Jurkat, Clone E6-1 (cell line): ENCODE measurements around the gene SLC44A4.
"Not testable (repeated sequence)": the region's sequence is repeated elsewhere in the genome, so short reads cannot be mapped to it uniquely, and the experiment has no call there.

Experiments used
- DNase-seq: peaks from one replicate; pipeline ENCODE4 v3.0.0-alpha.2; 2011; ENCODE audit warnings: low read depth, low spot score
- H3K4me3 ChIP-seq: 2 replicates; pipeline ENCODE4 v1.5.1; 2011; ENCODE audit warnings: mild to moderate bottlenecking, low read length, control low read depth, moderate library complexity

SLC44A4 gene

GRCh38 chr6:31865205-31866118 lies 13.3 kb downstream of the SLC44A4 start:
- no peak overlapping the region for H3K4me3 ChIP-seq
- no peak for DNase-seq

- no peak for DNase-seq
- no peak overlapping the region for H3K4me3 ChIP-seq
Observed at GRCh38 chr6:31864818-31865204, 14.0 kb downstream of the SLC44A4 start.

GRCh38 chr6:31864123-31864562 lies 14.7 kb downstream of the SLC44A4 start:
- not testable (repeated sequence) for DNase-seq

GRCh38 chr6:31862344-31863235 lies 16.2 kb downstream of the SLC44A4 start, which contains the start of gene NEU1:
TSS of gene NEU1 (minus strand) at chr6:31862821. CDS start at chr6:31862776, 45 bp downstream.
- DNase-seq = peak; percentile 100
- peak within 1 kb of the TSS; percentile 69 for H3K4me3 ChIP-seq

More at GRCh38 chr6:31864123-31864562, 14.7 kb downstream of the SLC44A4 start:
- H3K4me3 ChIP-seq = peak overlapping the region; percentile 64

GRCh38 chr6:31861919-31862343 lies 16.9 kb downstream of the SLC44A4 start:
- peak overlapping the region; percentile 69 for H3K4me3 ChIP-seq
- DNase-seq = no peak

- DNase-seq = no peak
- H3K4me3 ChIP-seq = no peak overlapping the region
Observed at GRCh38 chr6:31861150-31861549, 17.6 kb downstream of the SLC44A4 start.

- no peak for DNase-seq
Observed at GRCh38 chr6:31860349-31860748, 18.4 kb downstream of the SLC44A4 start.

GRCh38 chr6:31859923-31860322 lies 18.9 kb downstream of the SLC44A4 start:
- no peak for DNase-seq

More at GRCh38 chr6:31860349-31860748, 18.4 kb downstream of the SLC44A4 start:
- no peak overlapping the region for H3K4me3 ChIP-seq

GRCh38 chr6:31858707-31859106 lies 20.1 kb downstream of the SLC44A4 start:
- no peak for DNase-seq
- H3K4me3 ChIP-seq = no peak overlapping the region

More at GRCh38 chr6:31859923-31860322, 18.9 kb downstream of the SLC44A4 start:
- no peak overlapping the region for H3K4me3 ChIP-seq

GRCh38 chr6:31857774-31858173 lies 21.0 kb downstream of the SLC44A4 start:
- H3K4me3 ChIP-seq, DNase-seq: not testable (repeated sequence)

- H3K4me3 ChIP-seq, DNase-seq: not testable (repeated sequence)
Observed at GRCh38 chr6:31851980-31852718, 26.6 kb downstream of the SLC44A4 start.

GRCh38 chr6:31851485-31851832 lies 27.3 kb downstream of the SLC44A4 start:
- no peak for DNase-seq
- no peak overlapping the region for H3K4me3 ChIP-seq

- DNase-seq = no peak
- no peak overlapping the region for H3K4me3 ChIP-seq
Observed at GRCh38 chr6:31850765-31851484, 27.9 kb downstream of the SLC44A4 start.

- no peak for DNase-seq
- H3K4me3 ChIP-seq = no peak overlapping the region
Observed at GRCh38 chr6:31847276-31847978, 31.4 kb downstream of the SLC44A4 start.

- DNase-seq = no peak
- no peak overlapping the region for H3K4me3 ChIP-seq
Observed at GRCh38 chr6:31844507-31844906, 34.3 kb downstream of the SLC44A4 start.

- H3K4me3 ChIP-seq = no peak overlapping the region
- DNase-seq = no peak
Observed at GRCh38 chr6:31842053-31842452, 36.7 kb downstream of the SLC44A4 start.

GRCh38 chr6:31839779-31840126 lies 39.0 kb downstream of the SLC44A4 start:
- DNase-seq, H3K4me3 ChIP-seq: not testable (repeated sequence)

GRCh38 chr6:31838968-31839367 lies 39.8 kb downstream of the SLC44A4 start:
- no peak for DNase-seq
- H3K4me3 ChIP-seq = no peak overlapping the region
